Measurements from ENCODE around the gene TMCO4.
"Not testable (repeated sequence)": the region's sequence is repeated elsewhere in the genome, so short reads cannot be mapped to it uniquely, and the experiment has no call there.

The TMCO4 gene

GRCh38 chr1:19655718-19656080 lies 144.0 kb downstream of the TMCO4 start:
- no peak for DNase-seq

DNA sequence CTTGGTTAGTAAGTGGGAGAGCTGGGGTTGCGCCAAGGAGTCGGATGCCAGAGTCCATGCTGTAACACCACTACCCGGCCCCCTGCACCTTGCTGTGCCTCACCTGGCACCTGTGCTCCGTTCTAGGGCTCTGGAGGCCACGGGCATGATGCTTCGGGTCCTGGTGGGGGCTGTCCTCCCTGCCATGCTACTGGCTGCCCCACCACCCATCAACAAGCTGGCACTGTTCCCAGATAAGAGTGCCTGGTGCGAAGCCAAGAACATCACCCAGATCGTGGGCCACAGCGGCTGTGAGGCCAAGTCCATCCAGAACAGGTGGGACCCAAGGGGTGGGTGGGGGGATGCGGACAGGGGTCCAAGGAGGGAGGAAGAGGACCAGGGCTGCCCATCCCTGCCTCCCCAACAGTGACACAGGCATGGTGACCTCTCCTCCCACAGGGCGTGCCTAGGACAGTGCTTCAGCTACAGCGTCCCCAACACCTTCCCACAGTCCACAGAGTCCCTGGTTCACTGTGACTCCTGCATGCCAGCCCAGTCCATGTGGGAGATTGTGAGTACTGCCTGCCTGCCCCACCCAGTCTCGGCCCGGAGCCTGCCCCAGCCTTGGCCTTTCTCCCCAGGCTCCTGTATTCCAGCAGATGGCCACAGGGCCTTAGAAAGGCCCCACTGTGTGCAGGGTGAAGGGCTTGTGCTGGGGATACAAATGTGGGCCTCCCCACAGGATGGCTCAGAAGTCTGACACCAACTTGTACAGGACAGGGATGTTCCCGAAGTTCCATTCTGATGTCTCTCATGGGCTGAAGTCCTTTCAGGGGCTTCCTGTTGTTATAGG lies 144.6 kb downstream of the TMCO4 start:
- no peak for DNase-seq

DNA sequence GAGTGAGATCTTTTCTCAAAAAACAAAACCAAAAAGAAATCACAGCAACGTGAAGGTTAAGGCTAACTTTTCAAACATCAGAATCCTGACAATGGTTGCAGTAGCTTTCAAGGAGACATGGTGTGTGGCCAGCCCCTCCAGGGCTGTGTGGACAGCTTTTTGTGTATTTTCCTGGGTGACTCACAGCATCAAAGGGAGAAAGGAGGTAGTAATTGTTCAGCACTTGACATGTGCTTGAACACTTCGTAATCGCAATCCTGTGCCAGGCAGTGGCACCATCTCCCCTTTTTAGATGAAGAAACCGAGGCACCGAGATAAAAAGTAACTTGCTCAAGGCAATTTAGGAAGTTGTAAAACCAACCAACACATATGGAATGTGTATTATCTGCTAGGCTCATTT lies 145.3 kb downstream of the TMCO4 start:
- no peak for DNase-seq

GRCh38 chr1:19651141-19651737 lies 148.5 kb downstream of the TMCO4 start:
- DNase-seq = no peak

DNA sequence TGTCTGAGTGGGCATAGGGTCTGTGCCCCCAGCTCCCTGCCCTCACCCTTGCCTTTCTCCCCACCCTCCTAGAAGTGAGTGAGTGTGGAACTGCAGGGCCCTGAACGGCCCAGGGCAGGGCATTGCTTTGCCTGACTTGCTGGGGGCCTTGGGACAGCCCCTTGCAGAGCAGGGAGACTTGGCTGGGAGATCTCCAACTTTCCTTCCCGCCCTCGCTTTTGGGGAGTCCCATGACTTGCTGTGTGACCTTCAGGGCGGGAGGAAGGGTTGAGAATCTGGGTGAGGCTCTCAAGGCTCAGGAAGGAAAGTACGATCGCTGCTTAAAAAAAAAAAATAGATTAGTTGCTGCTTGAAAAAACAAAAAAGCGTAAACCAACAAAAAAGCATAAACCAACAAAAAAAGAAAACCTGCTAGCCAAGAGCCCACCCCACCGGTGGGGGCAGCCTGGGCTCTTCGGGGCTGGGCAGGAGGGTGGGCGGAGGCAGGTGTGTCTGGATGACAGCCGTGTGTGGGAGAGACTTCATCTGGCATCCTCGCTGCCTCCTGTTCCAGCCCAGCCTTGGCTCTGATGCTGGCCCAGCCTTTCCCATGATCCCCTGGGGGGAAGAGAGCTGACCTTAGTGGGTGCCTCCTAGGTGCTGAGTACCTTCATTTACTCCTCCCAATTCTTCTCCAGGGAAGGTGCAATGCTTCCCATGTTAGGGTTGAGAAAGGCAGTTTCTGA lies 149.1 kb downstream of the TMCO4 start:
- peak; percentile 50 for DNase-seq

GRCh38 chr1:19648689-19649088 lies 151.0 kb downstream of the TMCO4 start:
- DNase-seq = no peak

- no peak for DNase-seq
Observed at GRCh38 chr1:19648239-19648638, 151.5 kb downstream of the TMCO4 start.

DNA sequence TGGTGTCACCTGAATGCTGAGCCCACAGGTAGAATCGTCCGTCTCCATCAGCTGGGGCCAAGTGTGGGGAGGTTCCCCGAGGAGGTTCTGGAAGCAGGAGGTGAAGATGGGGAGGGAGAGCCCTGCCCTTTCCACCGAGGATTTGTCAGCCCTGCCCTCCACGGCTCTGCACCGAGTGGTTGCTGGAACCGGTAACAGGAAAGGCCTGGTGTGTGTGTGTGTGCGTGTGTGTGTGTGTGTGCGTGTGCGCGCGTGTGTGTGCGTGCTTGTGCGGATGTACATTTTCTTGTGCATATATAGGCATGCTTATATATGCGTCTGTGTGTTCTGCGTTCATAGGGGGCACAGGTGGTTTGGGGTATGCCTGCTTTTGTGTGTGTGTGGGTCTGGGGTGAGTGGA lies 152.1 kb downstream of the TMCO4 start:
- no peak for DNase-seq

DNA sequence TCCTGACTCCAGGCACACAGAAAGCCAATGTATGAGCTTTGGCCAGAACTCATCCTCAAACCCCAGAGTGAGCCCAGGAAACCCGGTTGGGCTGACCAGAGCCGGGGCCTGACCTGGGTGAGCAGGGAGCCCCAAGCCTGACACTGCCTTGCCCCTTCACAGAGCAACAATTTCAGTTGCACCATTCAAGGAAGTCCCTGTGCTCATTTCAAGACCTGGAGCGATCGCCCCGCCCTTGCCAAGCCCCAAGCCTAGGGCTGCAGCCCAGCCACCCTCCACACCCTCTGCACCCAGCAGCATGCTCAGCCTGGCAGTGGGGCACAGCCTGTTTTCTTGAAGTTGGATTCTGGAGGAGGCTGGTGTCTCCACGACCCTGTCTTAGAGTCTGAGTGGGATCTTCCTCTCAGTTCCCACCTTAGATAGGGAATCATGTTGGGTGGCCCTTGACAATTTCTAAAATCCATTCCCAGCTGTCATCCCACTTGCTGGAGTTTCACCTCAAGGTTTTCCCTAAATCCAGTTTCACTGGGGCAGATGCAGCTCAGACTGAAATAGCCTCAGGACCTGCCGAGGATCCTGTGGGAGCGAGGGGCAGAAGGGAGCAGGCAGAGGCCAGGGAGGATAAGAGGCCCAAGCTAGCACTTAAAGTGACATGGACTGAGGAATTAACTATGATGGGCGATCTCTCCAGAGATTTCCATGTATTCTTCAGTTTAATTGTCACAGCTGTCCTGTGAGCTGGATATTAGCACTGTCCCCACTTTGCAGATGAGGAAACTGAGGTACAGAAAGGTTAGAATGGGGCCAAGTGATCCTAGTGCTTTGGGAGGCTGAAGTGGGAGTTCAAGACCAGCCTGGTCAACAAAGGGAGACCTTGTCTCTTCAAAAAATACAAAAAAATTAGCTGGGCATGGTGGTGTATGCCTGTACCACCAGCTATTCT lies 153.1 kb downstream of the TMCO4 start:
- DNase-seq = no peak

DNA sequence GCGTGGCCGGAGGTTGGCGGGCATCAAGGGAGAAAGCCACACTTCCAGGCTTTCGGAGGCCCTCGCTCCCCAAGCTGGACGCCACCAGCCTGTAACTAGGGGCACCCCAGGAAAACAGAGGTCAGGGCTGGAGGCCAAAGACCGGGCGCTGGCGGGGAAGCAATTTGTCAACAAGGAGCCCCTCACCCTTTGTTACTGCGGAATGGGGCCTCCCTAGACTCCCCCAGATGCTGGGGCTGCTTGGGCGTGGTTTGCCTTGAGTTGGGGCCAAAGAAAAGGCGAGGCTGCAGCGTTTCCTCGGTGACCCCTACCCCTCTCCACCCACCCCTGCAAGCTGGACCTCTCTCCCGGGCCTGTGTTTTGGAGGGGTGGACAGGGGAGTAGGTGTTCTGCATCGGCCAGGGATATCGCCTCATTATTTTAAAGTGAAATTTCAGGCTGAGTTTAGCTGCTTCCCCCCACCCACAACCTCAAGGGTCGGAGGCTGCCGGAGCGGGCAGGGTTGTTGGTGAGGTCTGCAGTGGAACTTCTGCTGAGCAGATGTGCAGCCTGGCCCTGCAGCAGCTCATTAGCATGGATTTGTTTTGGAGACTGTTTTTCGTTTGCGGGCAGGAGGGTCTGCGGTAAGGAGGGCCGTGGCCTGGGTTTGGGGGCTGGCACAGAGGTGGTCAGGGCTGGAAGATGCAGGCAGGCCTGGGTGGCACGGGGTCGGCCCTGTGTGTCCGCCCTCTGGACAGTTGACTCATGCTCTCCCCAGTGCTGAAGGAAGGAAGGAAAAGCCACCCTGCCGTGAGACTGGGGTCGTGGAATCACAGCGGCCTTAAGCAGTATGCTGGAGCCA lies 154.1 kb downstream of the TMCO4 start:
- no peak for DNase-seq

GRCh38 chr1:19644681-19645410 lies 154.9 kb downstream of the TMCO4 start:
- DNase-seq = peak; percentile 87

GRCh38 chr1:19644395-19644680 lies 155.4 kb downstream of the TMCO4 start:
- DNase-seq = no peak

DNA sequence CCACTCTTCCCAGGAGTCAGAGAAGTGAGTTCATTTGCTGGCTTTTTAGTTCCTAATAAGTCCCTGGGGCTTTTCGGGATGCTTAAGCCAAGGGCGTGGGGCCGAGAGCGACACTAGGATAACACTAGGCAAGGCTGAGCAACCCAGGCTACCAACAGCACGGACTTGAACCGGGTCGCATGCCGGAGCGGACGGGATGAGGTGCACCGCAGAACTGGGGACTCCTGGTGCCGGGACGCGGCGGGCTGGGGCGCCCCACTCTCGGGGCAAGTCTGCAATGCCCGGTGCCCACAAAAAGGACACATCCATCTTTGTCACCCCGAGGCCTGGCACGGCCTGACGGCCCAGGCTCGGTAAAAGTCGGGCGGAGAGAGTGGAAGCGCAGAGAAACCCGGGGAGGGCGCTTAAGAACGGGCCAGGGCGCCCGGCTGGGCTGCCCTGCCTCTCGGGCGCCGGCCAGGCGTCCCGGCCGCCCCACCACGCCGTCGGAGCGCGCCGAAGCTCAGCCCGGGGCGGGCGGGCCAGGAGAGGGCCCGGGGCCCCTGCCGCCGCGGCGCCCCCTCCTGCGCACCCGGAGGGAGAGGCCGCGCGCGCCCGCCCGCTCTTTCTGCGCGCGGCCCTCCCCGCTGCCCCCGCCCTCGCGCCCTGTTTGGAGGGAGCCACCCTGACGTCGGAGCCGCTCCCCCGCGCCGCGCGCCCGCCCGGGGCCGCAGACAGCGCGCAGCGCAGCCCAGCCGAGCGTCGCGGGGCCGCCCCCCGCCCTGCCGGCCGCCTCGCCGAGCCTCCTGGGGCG lies 155.9 kb downstream of the TMCO4 start, which contains the start of gene NBL1:
TSS of gene NBL1 (plus strand) at position 710 of the 793 bp plus-strand sequence. CDS start 10,720 bp downstream, outside the sequence.
- peak; percentile 68 for DNase-seq

DNA sequence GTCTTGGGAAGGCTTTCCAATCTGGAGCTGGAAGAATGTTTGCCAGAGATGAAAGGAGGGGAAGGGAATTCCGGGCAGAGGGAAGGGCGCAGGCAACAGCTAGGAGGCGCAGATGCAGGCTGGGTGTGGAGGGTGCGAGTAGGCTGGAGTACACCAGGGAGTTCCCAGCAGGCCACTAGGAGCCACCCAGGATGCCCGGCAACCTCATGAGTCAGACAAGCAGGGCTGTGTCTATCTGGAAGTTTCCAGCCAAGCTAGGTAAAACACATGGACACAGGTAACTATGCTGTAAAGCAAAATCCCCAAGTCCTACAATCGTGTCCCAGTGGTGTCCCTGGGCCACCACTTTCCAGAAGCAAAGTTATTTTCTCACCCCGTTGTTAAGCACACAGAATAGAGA lies 156.6 kb downstream of the TMCO4 start:
- no peak for DNase-seq

GRCh38 chr1:19640363-19641316 lies 159.1 kb downstream of the TMCO4 start:
- peak; percentile 36 for DNase-seq

- no peak for DNase-seq
Observed at GRCh38 chr1:19639999-19640362, 159.7 kb downstream of the TMCO4 start.

DNA sequence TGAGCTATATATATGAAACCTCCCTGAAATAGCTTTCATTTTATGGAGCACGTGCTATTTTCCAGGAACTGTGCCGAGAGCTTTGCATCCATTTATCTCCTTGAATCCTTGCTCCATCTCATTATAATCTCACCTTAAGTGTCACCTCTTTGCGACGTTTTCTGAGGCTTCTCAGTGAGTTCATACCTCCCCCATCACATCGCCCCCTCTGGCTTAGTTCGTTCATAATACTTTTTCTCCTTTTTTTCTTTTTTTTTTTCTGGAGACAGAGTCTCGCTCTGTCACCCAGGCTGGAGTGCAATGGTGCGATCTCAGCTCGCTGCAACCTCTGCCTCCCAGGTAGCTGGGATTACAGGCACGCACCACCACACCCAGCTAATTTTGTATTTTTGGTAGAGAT lies 160.5 kb downstream of the TMCO4 start:
- DNase-seq = not testable (repeated sequence)

- no peak for DNase-seq
Observed at GRCh38 chr1:19637606-19638005, 162.1 kb downstream of the TMCO4 start.

DNA sequence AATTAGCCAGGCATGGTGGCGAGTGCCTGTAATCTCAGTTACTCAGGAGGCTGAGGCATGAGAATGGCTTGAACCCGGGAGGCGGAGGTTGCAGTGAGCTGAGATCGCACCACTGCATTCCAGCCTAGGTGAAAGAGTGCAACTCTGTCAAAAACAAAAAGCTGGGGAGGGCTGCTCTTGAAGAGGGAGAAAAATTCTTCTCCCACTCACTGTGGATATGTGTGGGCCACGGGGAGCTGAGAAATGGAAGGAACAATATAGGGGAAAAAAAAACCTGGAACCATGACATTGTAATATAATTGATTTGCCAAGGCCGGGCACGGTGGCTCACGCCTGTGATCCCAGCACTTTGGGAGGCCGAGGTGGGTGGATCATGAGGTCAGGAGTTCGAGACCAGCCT lies 163.0 kb downstream of the TMCO4 start:
- DNase-seq = not testable (repeated sequence)
